ENCODE data around the gene PLD1.

PLD1 gene

GRCh38 chr3:171744158-171744741 is 66.0 kb downstream of the PLD1 start:
- no peak for DNase-seq (ENCODE audit: low spot score)

DNA sequence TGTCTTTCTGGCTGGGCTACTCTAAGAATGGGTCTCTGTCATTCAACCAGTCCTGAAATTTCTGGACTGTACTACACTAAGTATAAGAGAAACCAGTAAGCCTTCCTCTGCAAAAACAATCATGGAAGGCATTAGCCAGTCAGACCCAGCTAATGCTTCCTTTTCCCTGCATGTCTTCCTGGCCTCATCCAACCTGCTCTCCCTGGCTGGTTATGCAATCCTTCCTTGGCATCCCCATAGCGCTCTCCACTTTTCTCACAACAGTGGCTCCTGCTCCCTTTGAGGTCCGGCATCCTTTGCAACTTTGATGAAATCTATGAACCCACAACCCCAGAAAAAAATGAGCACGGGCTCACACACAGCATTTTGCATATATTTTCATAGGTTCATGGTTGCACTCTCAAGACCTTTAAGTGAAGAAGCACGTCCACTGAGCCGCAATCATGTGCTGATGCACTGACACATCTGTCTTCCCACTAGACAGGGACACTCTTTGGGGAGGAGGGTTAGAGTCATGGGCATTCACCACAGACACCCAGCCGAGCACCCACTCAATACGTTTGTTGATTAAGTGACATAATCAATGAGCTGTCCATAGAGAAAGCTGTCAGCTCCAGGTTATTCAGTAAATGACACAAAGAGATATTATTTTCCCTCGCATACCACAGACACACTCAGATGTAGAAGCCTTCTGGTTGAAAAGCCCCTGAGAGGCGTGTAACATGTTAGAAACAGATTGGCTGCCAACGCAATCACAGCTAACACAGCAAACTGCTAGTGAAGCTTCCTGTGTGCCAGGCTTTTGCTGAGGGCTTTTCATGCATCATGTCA is 66.7 kb downstream of the PLD1 start:
- peak; percentile 59 for DNase-seq (ENCODE audit: low spot score)

GRCh38 chr3:171741377-171741776 is 68.9 kb downstream of the PLD1 start:
- DNase-seq (ENCODE audit: low spot score), result no peak

DNA sequence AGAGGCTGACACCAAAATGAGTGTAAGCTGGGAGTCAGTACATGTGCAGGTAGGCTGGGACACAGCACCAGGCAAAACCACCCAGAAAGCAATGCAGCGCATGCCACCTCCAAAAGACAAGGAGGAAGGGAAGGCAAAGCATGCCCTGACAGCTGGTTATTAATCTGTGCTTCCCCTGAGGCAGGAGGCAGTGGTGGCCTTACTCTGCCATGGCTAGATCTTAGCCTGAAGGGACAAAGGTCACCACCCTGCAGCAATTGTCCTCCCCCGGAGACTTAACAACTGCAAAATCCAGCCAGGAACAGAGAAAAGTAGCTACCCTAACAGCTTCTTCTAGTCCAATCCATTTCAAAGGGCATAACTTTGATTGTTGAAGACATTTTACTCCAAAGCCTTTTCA is 73.7 kb downstream of the PLD1 start:
- DNase-seq (ENCODE audit: low spot score), result no peak

DNA sequence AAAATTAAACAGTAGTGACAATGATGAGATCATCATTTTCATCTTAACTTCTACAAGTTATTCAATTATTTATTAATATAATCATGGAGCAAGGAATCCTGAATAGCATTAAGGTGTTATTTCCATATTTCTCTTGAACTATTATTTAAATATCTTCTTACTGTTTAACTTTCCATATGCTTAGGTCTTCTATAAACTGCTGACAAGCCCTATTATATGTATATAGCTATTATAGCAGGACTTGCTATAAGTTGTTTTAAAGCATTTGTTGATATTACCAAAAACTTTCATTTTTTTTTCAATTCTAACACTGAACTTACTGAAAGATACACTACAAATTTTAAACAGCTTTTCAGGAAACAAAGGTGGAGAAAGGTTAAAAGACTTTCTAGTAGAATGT is 76.7 kb downstream of the PLD1 start:
- DNase-seq (ENCODE audit: low spot score), result no peak

DNA sequence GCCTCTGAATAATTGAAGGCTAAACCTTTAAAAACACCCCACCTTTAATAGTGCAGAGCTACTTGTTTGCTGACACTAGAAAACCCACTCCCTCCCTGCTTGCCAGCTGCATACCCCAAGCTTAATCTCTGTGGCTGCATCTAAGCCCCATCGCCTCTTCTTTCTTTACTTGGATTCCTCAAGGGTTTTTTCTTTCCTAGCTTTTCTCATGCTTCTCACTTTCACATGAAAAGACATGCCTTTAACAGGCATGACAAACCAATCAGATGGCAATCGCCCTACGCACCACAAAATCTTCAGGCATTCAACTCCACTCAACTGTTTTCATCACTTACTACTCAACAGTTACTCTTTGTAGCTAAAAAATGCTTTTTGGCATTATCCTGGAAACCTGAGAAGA is 77.5 kb downstream of the PLD1 start:
- no peak for DNase-seq (ENCODE audit: low spot score)

DNA sequence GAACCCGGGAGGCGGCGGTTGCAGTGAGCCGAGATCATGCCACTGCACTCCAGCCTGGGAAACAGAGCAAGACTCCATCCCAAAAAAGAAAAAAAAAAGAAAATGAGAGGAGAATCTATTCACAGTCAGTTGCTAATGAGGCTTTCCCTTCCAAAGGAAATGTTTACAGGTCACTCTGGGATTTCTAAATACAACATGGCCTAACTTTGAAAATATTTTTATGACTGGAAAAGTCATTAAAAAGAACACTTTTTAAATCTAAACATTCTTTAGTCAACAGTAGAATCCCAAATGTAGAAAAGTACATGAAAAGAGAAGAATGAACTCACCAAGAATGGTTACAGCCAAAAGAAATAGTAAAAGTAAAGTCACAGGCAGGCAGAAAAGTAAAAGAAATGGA is 78.6 kb downstream of the PLD1 start:
- no peak for DNase-seq (ENCODE audit: low spot score)

DNA sequence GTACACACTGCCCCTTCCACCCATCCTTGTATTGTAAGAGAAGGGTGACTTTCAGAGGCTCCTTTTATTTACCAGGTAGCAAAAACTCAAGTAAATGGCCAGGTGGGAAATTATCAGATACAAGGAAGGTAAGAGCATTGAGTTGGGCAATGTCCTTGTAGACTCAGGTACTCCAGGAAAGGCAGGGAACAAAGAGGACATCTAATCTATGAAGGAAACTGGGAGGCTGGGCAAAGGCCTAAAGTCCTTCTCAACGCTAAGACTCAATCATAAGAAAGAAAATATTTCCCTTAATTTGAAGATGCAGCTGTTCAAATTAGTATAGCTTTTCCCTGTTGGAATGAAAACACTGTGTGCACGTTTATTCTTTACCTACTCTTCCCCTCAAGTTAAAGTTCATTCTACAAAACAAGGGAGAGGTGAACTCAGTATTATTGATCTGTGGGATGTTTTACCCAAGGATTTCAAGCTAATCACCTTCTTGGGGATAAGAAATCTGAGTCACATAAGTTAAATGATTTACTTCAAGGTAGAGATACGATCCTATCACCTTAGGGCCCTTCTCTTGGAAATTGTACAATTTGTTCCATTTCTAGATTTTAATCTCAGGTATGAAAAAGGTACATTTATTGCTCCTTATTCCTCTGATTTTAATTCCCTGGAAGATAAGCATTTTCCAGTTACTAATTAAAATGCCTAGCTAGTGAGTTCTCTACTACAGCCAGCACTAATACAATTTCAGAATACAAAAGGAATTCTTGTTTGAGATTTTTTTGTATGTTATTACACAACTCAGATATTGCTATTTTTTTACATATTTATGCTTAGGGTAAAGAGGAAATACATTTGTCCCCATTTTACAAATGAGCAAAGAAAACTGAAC is 80.6 kb downstream of the PLD1 start:
- DNase-seq (ENCODE audit: low spot score), result no peak

GRCh38 chr3:171727288-171727687 is 83.0 kb downstream of the PLD1 start:
- no peak for DNase-seq (ENCODE audit: low spot score)

DNA sequence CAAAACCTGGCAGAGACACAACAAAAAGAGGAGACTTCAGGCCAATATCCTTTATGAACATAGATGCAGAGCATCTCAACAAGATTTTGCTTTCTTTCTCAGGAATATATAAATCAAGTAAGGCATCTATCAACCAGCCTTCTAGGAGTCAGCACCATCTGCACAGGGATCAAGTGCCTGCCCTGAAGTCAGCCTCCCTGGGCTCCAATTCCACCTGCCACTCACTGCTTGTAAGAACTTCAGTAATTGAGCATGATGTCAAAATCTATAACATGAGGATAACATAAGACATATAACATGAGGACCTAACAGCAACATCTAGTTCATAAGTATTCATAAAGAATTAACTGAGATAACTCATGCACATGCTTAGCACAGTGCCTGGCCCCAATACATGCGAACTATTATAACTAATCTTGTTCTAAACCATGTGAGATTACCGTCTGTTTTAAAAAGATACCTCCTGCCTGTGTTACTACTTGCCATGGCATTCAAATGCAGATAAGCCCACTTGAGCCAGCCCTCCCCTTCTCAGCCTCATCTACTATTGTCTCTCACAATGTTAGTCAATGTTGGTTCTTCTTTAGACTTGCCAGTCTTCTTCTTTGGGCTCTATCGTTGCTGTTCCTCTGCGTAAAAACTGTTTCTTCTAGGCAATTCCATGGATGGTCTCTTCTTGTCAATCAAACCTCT is 91.6 kb downstream of the PLD1 start:
- no peak for DNase-seq (ENCODE audit: low spot score)

GRCh38 chr3:171715155-171715554 is 95.1 kb downstream of the PLD1 start:
- no peak for DNase-seq (ENCODE audit: low spot score)

DNA sequence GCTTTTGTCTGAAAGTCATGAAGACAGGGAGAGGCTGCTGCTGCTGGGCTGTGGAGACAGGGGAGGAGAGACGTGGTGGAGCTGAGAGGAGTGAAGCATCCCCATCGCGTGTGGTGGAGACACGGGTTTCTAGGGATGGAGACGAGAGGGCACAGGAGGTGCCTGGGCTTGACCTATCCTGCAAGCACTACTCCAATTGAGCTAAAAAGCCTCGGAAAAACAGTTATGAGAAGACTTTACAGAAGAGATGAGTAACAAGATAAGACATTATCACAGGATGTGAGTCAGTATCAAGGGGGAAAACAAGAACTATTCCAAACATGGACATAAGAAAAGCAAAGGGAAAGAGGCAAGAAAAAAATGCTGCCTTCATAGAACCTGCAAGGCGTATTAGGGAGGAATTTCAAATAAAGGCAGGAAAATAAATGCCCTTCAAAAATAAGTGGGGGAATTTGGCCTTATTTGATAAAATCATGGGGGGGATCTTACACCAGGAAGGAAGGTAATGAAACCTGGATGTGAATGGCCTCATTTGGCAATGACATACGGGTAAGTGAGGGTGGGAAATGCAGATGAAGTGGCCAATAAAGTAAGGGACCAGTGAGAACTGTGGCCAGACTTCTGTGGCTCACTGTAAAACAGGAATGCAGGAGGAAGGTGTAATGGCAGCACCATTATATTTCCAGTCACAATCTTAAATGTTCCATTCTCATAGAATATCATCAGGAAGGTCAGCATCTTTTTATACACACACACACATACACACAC is 97.9 kb downstream of the PLD1 start:
- no peak for DNase-seq (ENCODE audit: low spot score)

GRCh38 chr3:171711461-171712170 is 98.7 kb downstream of the PLD1 start:
- DNase-seq (ENCODE audit: low spot score), result no peak

DNA sequence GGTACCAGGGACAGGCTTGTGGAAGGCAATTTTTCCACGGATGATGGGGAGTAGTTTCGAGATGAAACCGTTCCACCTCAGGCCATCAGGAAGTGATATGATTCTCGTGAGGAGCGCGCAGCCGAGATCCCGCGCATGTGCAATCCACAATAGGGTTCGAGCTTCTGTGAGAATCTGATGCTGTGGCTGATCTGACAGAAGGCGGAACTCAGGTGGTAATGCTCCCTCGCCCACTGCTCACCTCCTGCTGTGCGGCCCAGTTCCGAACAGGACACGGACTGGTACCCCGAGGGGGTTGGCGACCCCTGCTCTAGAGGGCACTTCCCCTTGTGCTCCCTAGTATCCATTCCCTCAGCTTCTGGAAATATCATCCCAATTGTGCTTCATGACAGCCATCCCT is 99.9 kb downstream of the PLD1 start:
- DNase-seq (ENCODE audit: low spot score), result no peak

- DNase-seq (ENCODE audit: low spot score), result no peak
Observed at GRCh38 chr3:171704814-171705213, 105.5 kb downstream of the PLD1 start.

DNA sequence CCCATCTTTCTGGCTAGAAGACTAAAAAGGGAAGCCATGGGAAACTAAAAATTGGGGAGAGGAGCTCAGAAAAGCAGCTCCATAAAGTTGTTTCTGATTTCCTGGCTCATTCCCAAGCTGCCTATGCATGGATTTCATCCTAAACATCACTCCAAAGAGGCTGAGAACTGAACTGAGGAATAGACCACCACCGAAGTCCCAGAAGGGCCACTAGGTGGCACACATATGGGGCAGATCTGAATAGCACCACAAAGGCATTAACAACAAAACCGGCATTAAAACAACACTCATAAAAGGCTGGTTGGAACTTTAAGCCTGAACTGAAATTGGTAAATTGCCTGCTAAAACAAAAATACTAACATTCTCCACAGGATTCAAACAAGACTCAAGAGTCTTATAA is 106.3 kb downstream of the PLD1 start:
- peak; percentile 18 for DNase-seq (ENCODE audit: low spot score)

DNA sequence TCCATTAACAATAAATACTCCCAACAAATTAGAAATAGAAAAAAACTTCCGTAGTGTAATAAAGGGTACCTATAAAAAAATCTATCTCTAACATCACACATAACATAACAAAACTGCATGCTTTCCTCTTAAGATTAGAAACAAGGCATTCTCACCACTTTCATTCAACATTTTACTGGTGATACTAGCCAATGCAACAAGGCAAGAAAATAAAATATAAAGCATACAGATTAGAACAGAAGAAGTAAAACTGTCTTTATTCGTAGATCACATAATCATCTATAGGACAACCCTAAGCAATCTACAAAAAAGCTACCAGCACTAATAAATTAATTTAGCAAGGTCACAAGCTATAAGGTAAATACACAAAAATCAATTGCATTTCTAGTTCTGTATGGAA is 107.1 kb downstream of the PLD1 start:
- no peak for DNase-seq (ENCODE audit: low spot score)

DNA sequence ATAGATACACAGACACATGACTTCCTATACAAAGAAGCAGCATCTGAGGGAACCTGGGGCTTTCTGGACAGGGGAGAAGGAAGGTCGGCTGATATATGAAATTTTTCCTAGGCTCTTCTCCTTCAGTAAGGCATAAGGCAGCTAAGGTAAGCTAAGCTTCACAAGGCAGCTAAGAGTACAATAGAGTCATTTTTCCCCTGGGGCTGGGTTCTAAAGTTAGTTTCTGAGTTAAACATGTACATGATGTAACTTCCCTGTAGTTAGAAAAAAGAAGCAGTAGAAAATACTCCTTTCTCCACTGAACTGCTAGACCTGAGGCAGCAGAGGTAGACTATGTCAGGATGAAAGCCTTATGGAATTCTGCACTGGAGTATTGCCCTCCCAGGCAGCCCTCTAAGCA is 109.6 kb downstream of the PLD1 start:
- no peak for DNase-seq (ENCODE audit: low spot score)

- DNase-seq (ENCODE audit: low spot score), result no peak
Observed at GRCh38 chr3:171700157-171700556, 110.1 kb downstream of the PLD1 start.

- DNase-seq (ENCODE audit: low spot score), result no peak
Observed at GRCh38 chr3:171699601-171700000, 110.7 kb downstream of the PLD1 start.

GRCh38 chr3:171696805-171697204 is 113.5 kb downstream of the PLD1 start:
- DNase-seq (ENCODE audit: low spot score), result no peak

Measured in Ammon's horn (tissue), 1 donor.